ENCODE results near the gene UGT1A8. TPM values are rescaled to one million over a fixed set of nuclear protein-coding genes. Genes with fewer than 3 reads are reported as not detected.

The UGT1A8 gene
- total and polyA plus RNA-seq, 2 of the 4 experiments (the other 2 are of a cell fraction), result not detected

GRCh38 chr2:233816771-233817170 is 199.3 kb downstream of the UGT1A8 start:
- Histone ChIP-seq H4K8ac (ENCODE audit: low read depth in 2 of 2, low read length in 2 of 2) (no peak overlapping the region), H3K4me3 (ENCODE audit: insufficient read depth, low read depth, low read length) (no peak overlapping the region), H2AFZ (replicated peaks; ENCODE audit: low read length, poor library complexity) (no peak overlapping the region), H3K23ac (ENCODE audit: low read depth, low read length) (no peak overlapping the region), H3K9ac (ENCODE audit: low read depth, low read length) (no peak overlapping the region), H2AK9ac (replicated peaks; ENCODE audit: low read depth, low read length, poor library complexity) (no peak overlapping the region), H3K9me3 (ENCODE audit: control insufficient read depth, insufficient read depth, low read length) (no peaks in the 10 kb centered on the region), H3K79me1 (ENCODE audit: low read depth in 1 of 2, low read length in 2 of 2) (no peaks in the 10 kb centered on the region), H4K91ac (ENCODE audit: insufficient read depth, low read depth, low read length) (no peak overlapping the region), H2AK5ac (ENCODE audit: low read depth, low read length) (no peak overlapping the region), H3K9me1 (ENCODE audit: insufficient read depth, low read length) (no peaks in the 10 kb centered on the region), H3K4ac (ENCODE audit: low read depth, low read length) (no peak overlapping the region), H2BK20ac (ENCODE audit: low read depth, low read length) (no peak overlapping the region), H3K27me3 (ENCODE audit: control insufficient read depth, insufficient read depth, low read length) (peaks cover 7% of the 10 kb centered on the region; the same call in 1 of the 2 replicates), H3K56ac (ENCODE audit: extremely low read depth, insufficient read depth, low read length) (no peak overlapping the region), H2BK15ac (ENCODE audit: low read depth, low read length) (no peak overlapping the region), H2BK120ac (ENCODE audit: low read depth, low read length) (no peak overlapping the region), H2BK5ac (ENCODE audit: low read depth, low read length, poor library complexity, severe bottlenecking) (no peak overlapping the region), H3K14ac (replicated peaks; ENCODE audit: low read depth, low read length) (no peak overlapping the region), H3K27ac (ENCODE audit: insufficient read depth, low read length) (no peak overlapping the region), H4K5ac (ENCODE audit: low read depth, low read length) (no peak overlapping the region), H3K4me2 (ENCODE audit: low read depth, low read length) (no peak overlapping the region), H4K20me1 (ENCODE audit: insufficient read depth, low read length) (no peaks in the 10 kb centered on the region), H3K18ac (ENCODE audit: low read depth, low read length) (no peak overlapping the region), H3K36me3 (ENCODE audit: control insufficient read depth, insufficient read depth, low read length) (no peaks in the 10 kb centered on the region), H3K4me1 (ENCODE audit: control insufficient read depth, insufficient read depth, low read length) (no peaks in the 10 kb centered on the region)
- no TSS peak for BruUV-seq (replicated peaks)
- no peak for DNase-seq
- dilution Hi-C loops (cut with HindIII; ENCODE audit: low sequenced_read_pairs, unreplicated experiment) (no loop called here), intact Hi-C loops (cut with micrococcal nuclease) (no loop called here), in situ Hi-C loops (cut with MboI; ENCODE audit: low sequenced_read_pairs) (no loop called here)
- CTCF ChIA-PET, result no interaction called here
- POLR2A ChIA-PET (ENCODE audit: unreplicated experiment), result no interaction called here
- no CpG with 5 or more reads among the region's 4 CpGs for WGBS, 2 experiments (ENCODE audit: extremely low coverage in 2 of 2, insufficient read length in 1 of 2)
- no peak for ATAC-seq (ENCODE audit: low read depth)
- TF ChIP-seq RAD21 (IDR thresholded peaks at IDR 0.05; ENCODE audit: low read length), result no peak
- TF ChIP-seq CEBPB (IDR thresholded peaks at IDR 0.05; ENCODE audit: low read depth, low read length), result no peak

Data from IMR-90 (cell line).